Esophagus squamous epithelium (tissue), 5 donors: ENCODE measurements around the gene IL32. TPM values are rescaled to one million over a fixed set of nuclear protein-coding genes. Genes with fewer than 3 reads are reported as not detected.
A peak's percentile ranks its signal among the peaks of the same experiment; 100 is the strongest.

ENCODE experiments used
- DNase-seq: peaks from one replicate; lab custom pipeline; 2025; lab: John Stamatoyannopoulos, UW
- H3K27ac ChIP-seq, 4 donors: fragments of 200-600 bp; sonication (generic); one replicate each; pipeline ENCODE4 v1.5.1; 2016 to 2019; ENCODE audit warnings: mild to moderate bottlenecking in 1 of 4
- H3K27me3 ChIP-seq, 4 donors: fragments of 200-600 bp; sonication (generic); 1 replicate in 3 of 4; 2 replicates in 1 of 4; pipeline versions ENCODE4 v1.5.1 to v1.6.0; 2017 to 2021; ENCODE audit warnings: antibody characterized with exemption in 1 of 4
- H3K36me3 ChIP-seq, 3 donors: fragments of 200-600 bp; sonication (generic); one replicate each; pipeline ENCODE4 v1.5.1; 2016 to 2019
- H3K4me1 ChIP-seq, 3 donors: fragments of 200-600 bp; sonication (generic); one replicate each; pipeline ENCODE4 v1.5.1; 2017 to 2019
- H3K4me3 ChIP-seq, 4 donors: fragments of 200-600 bp; sonication (generic); 1 replicate in 3 of 4; 2 replicates in 1 of 4; pipeline ENCODE4 v1.5.1; 2016 to 2019; ENCODE audit warnings: mild to moderate bottlenecking in 2 of 4, moderate library complexity in 1 of 4
- H3K9me3 ChIP-seq, 3 donors: fragments of 200-600 bp; sonication (generic); one replicate each; pipeline ENCODE4 v1.5.1; 2016 to 2019
- POLR2A ChIP-seq, 4 donors: fragments of 450-650 bp; IDR thresholded peaks; one replicate each; pipeline ENCODE4 v1.6.1; 2017; ENCODE audit warnings: antibody characterized with exemption in 4 of 4, mild to moderate bottlenecking in 4 of 4, moderate library complexity in 3 of 4
- WGBS, 2 donors: methylation state at CpG; one replicate each; pipeline ENCODE4 v1.1.5; 2018; 5-methylcytosine and 5-hydroxymethylcytosine counted together
- intact Hi-C: fragments of 100-400 bp; cut with DNase I; formaldehyde crosslinking; loops from one replicate; pipeline ENCODE4 v1.15.0; 2022
- total RNA-seq, 4 donors: library from RNA; depleted of rRNA; stranded (reverse); fragments of >200 nt; gene quantifications; one replicate each; pipeline ENCODE4 v1.1.0, GENCODE V29; 2016
- TF ChIP-seq, protein P1 (sequence below), 6 experiments: fragments of 450-650 bp in 4 of 6; fragments of 200-600 bp in 2 of 6; sonication (generic) in 2 of 6; IDR thresholded peaks; one replicate each; pipeline ENCODE4 v1.5.1; 2016 to 2019; ENCODE audit warnings: antibody characterized with exemption in 6 of 6, mild to moderate bottlenecking in 4 of 6, moderate library complexity in 4 of 6
- donor health status: DM: yes; HTN: yes; CAD: no.

The IL32 gene
- total RNA-seq, 4 donors from 2014 or later = 4.6 to 31.7 (median 17.3) TPM

DNA sequence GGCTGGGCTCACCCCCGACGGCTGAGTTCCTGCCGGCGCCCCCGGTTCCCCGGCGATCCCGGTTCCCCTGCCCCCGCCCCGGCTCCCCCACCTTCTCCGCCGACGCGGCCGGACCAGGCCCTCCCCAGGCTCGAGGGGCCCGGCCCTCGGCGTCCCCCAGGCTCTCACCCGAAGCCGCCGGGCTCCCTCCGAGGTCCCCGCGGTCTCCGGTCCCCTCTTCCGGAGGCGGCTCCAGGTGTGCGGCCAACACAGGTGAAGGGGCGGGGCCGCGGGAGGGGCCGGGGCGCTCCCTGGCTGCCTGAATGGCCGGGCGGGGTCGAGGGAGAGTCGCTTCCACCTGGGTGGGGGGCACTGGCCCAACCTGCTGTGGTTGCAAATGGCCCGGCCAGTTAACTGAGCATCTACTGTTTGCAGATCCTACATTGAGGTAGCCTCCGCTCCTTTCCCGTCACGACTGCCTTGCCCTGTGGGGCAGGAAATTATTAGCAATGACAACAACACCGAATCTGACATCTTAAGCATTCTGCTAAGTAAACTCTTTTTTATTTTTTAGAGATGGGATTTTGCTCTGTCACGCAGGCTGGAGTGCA, 28.6 kb upstream of the IL32 start, which contains the start of gene BICDL2:
Gene BICDL2 (minus strand): TSS at position 219 of the 590 bp plus-strand sequence. CDS start 1,448 bp downstream, outside the sequence.
- no peak for DNase-seq
- TF ChIP-seq POLR2A (IDR thresholded peaks at IDR 0.05) = peak in 1 of 4 donors; percentile 27
- TF ChIP-seq, protein P1, sequence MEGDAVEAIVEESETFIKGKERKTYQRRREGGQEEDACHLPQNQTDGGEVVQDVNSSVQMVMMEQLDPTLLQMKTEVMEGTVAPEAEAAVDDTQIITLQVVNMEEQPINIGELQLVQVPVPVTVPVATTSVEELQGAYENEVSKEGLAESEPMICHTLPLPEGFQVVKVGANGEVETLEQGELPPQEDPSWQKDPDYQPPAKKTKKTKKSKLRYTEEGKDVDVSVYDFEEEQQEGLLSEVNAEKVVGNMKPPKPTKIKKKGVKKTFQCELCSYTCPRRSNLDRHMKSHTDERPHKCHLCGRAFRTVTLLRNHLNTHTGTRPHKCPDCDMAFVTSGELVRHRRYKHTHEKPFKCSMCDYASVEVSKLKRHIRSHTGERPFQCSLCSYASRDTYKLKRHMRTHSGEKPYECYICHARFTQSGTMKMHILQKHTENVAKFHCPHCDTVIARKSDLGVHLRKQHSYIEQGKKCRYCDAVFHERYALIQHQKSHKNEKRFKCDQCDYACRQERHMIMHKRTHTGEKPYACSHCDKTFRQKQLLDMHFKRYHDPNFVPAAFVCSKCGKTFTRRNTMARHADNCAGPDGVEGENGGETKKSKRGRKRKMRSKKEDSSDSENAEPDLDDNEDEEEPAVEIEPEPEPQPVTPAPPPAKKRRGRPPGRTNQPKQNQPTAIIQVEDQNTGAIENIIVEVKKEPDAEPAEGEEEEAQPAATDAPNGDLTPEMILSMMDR (IDR thresholded peaks at IDR 0.05) = no peak
- peaks cover 0 to 100% (median 14%) of the 10 kb centered on the region in 4 donors for H3K27me3 ChIP-seq
- H3K36me3 ChIP-seq = peaks cover 0 to 12% (median 0%) of the 10 kb centered on the region in 3 donors
- H3K9me3 ChIP-seq = no peaks in the 10 kb centered on the region
- 24 to 28% methylated on average over 5 of the region's 44 CpGs for WGBS, 2 donors
- peak within 1 kb of the TSS; percentile 61 to 95 (median 92) for H3K27ac ChIP-seq
- intact Hi-C loops = no loop called here
- H3K4me1 ChIP-seq = peaks cover 0 to 63% (median 6%) of the 10 kb centered on the region in 3 donors
- peak within 1 kb of the TSS; percentile 57 to 75 (median 70) for H3K4me3 ChIP-seq

GRCh38 chr16:3038256-3038655, 27.2 kb upstream of the IL32 start:
- H3K9me3 ChIP-seq = no peaks in the 10 kb centered on the region
- intact Hi-C loops = no loop called here
- H3K4me3 ChIP-seq = no peak overlapping the region
- peaks cover 0 to 8% (median 0%) of the 10 kb centered on the region in 3 donors for H3K36me3 ChIP-seq
- DNase-seq = no peak
- peaks cover 0 to 100% (median 14%) of the 10 kb centered on the region in 4 donors for H3K27me3 ChIP-seq
- H3K27ac ChIP-seq = peak overlapping the region in 2 of 4 donors; percentile 46 to 63
- H3K4me1 ChIP-seq = peaks cover 0 to 49% (median 6%) of the 10 kb centered on the region in 3 donors
- TF ChIP-seq, protein P1 (IDR thresholded peaks at IDR 0.05) = no peak
- TF ChIP-seq POLR2A (IDR thresholded peaks at IDR 0.05) = no peak
- 16 to 38% methylated on average over 1 to 9 of the region's 11 CpGs for WGBS, 2 donors

- intact Hi-C loops = no loop called here
- no peak overlapping the region for H3K4me3 ChIP-seq
- TF ChIP-seq POLR2A (IDR thresholded peaks at IDR 0.05) = no peak
- TF ChIP-seq, protein P1 (IDR thresholded peaks at IDR 0.05) = no peak
- H3K36me3 ChIP-seq = peaks cover 0 to 2% (median 0%) of the 10 kb centered on the region in 3 donors
- no peaks in the 10 kb centered on the region for H3K9me3 ChIP-seq
- DNase-seq = no peak
- WGBS, 2 donors = 88% methylated on average over 5 of the region's 5 CpGs; no CpG with 5 or more reads in 1 of the 2 donors
- H3K27me3 ChIP-seq = peaks cover 0 to 100% (median 15%) of the 10 kb centered on the region in 4 donors
- H3K4me1 ChIP-seq = peaks cover 0 to 47% (median 6%) of the 10 kb centered on the region in 3 donors
- H3K27ac ChIP-seq = no peak overlapping the region
Observed at GRCh38 chr16:3038896-3039295, 26.5 kb upstream of the IL32 start.

GRCh38 chr16:3042376-3042775, 23.1 kb upstream of the IL32 start:
- no peaks in the 10 kb centered on the region for H3K9me3 ChIP-seq
- H3K27ac ChIP-seq = no peak overlapping the region
- peaks cover 17 to 41% (median 21%) of the 10 kb centered on the region in 3 donors for H3K4me1 ChIP-seq
- H3K4me3 ChIP-seq = no peak overlapping the region
- TF ChIP-seq POLR2A (IDR thresholded peaks at IDR 0.05) = no peak
- TF ChIP-seq, protein P1 (IDR thresholded peaks at IDR 0.05) = no peak
- H3K36me3 ChIP-seq = no peaks in the 10 kb centered on the region
- no peak for DNase-seq
- intact Hi-C loops = no loop called here
- WGBS, 2 donors = 76 to 80% methylated on average over 3 of the region's 3 CpGs
- H3K27me3 ChIP-seq = peaks cover 6 to 100% (median 18%) of the 10 kb centered on the region in 4 donors

GRCh38 chr16:3044708-3045107, 20.7 kb upstream of the IL32 start:
- Histone ChIP-seq H3K4me3 (no peak overlapping the region), H3K27ac (no peak overlapping the region), H3K36me3 (no peaks in the 10 kb centered on the region), H3K27me3 (peaks cover 8 to 100% (median 19%) of the 10 kb centered on the region in 4 donors), H3K9me3 (no peaks in the 10 kb centered on the region), H3K4me1 (peaks cover 17 to 25% (median 21%) of the 10 kb centered on the region in 3 donors)
- DNase-seq = no peak
- intact Hi-C loops = no loop called here
- WGBS, 2 donors = 84 to 89% methylated on average over 6 of the region's 6 CpGs
- no peak for TF ChIP-seq POLR2A (IDR thresholded peaks at IDR 0.05)
- TF ChIP-seq, protein P1 (IDR thresholded peaks at IDR 0.05) = no peak
